A673 (cell line): ENCODE results near the gene TAMALIN. TPM values are rescaled to one million over a fixed set of nuclear protein-coding genes. Genes with fewer than 3 reads are reported as not detected.

Experiments used
- BruUV-seq: library from RNA; stranded (reverse); fragments of 400-500 nt; replicated peaks from 2 replicates; lab custom pipeline; 2021; lab: Mats Ljungman, UMichigan
- CTCF ChIA-PET: fragments of 300-600 bp; sonication (Branson Sonifier 250); formaldehyde crosslinking; loops from one replicate; lab custom pipeline; 2022; ENCODE audit warnings: antibody characterized with exemption; lab: Charles Lee
- POLR2A ChIA-PET: fragments of 300-600 bp; sonication (Branson Sonifier 250); formaldehyde crosslinking; loops from one replicate; lab custom pipeline; 2022; ENCODE audit warnings: antibody characterized with exemption; ENCODE audit not compliant: low non-redundant PET; lab: Charles Lee
- DNase-seq: peaks from one replicate; pipeline ENCODE4 v3.0.0-alpha.2; 2015; ENCODE audit warnings: low spot score
- H3K27ac ChIP-seq: fragments of 200-600 bp; sonication (generic); 2 replicates; pipeline ENCODE4 v1.5.1; 2016; ENCODE audit warnings: mixed run types, low read depth, mild to moderate bottlenecking, mixed read lengths, antibody characterized with exemption, low read length; ENCODE audit not compliant: poor library complexity, severe bottlenecking
- H3K27me3 ChIP-seq: fragments of 200-600 bp; sonication (generic); replicated peaks from 2 replicates; pipeline ENCODE4 v1.6.1; 2017; ENCODE audit warnings: mixed run types, low read depth, mild to moderate bottlenecking, mixed read lengths, antibody characterized with exemption, low read length; ENCODE audit not compliant: insufficient read depth, poor library complexity
- H3K36me3 ChIP-seq: fragments of 200-600 bp; sonication (generic); 2 replicates; pipeline ENCODE4 v1.6.1; 2016; ENCODE audit warnings: mixed run types, mild to moderate bottlenecking, mixed read lengths, antibody characterized with exemption, low read length; ENCODE audit not compliant: insufficient read depth, poor library complexity, severe bottlenecking
- H3K4me1 ChIP-seq: fragments of 200-600 bp; sonication (generic); 2 replicates; pipeline ENCODE4 v1.6.1; 2017; ENCODE audit warnings: mixed run types, mild to moderate bottlenecking, mixed read lengths, antibody characterized with exemption, low read length; ENCODE audit not compliant: insufficient read depth, poor library complexity, severe bottlenecking
- H3K4me3 ChIP-seq: fragments of 200-600 bp; sonication (generic); 2 replicates; pipeline ENCODE4 v1.5.1; 2016; ENCODE audit warnings: low read depth, mixed run types, mild to moderate bottlenecking, mixed read lengths, low read length; ENCODE audit not compliant: poor library complexity, severe bottlenecking
- H3K9me3 ChIP-seq: fragments of 200-600 bp; sonication (generic); 2 replicates; pipeline ENCODE4 v1.6.1; 2016; ENCODE audit warnings: mixed run types, low read depth, mild to moderate bottlenecking, mixed read lengths, antibody characterized with exemption, low read length; ENCODE audit not compliant: poor library complexity, severe bottlenecking
- CTCF ChIP-seq: fragments of 300-800, 200-600 bp; sonication (generic); conservative IDR thresholded peaks from 2 replicates; pipeline ENCODE4 v1.5.1; 2017; ENCODE audit warnings: low read depth, mild to moderate bottlenecking, antibody characterized with exemption, low read length, moderate library complexity, mixed read lengths
- EZH2 ChIP-seq: fragments of 200-600 bp; sonication (generic); IDR thresholded peaks from 2 replicates; pipeline ENCODE4 v1.6.1; 2017; ENCODE audit warnings: borderline replicate concordance, low read depth, mild to moderate bottlenecking, mixed read lengths, antibody characterized with exemption, low read length; ENCODE audit not compliant: poor library complexity, severe bottlenecking
- intact Hi-C: fragments of 100-400 bp; cut with micrococcal nuclease; formaldehyde crosslinking; loops from one replicate; pipeline ENCODE4 v1.10.0; 2022; ENCODE audit not compliant: unreplicated experiment
- total RNA-seq: library from RNA; stranded (reverse); gene quantifications from 2 replicates; pipeline ENCODE4 v1.2.3, GENCODE V29; 2021

Gene TAMALIN
- total RNA-seq, 1 experiment from 2014 or later, result 4.8 TPM

- DNase-seq, result no peak
- no TSS peak for BruUV-seq
- intact Hi-C loops, result no loop called here
- H3K27me3 ChIP-seq, result no peaks in the 10 kb centered on the region
- H3K27ac ChIP-seq, result no peak overlapping the region
- H3K4me1 ChIP-seq, result peaks cover 12% of the 10 kb centered on the region
- no peaks in the 10 kb centered on the region for H3K9me3 ChIP-seq
- H3K4me3 ChIP-seq, result no peak overlapping the region
- no peak for TF ChIP-seq CTCF
- no peak for TF ChIP-seq EZH2
- peaks cover 14% of the 10 kb centered on the region for H3K36me3 ChIP-seq
- CTCF ChIA-PET, result no interaction called here
- POLR2A ChIA-PET, result no interaction called here
Measured at GRCh38 chr12:52054231-52054832, 47.6 kb downstream of the TAMALIN start.

- POLR2A ChIA-PET, result no interaction called here
- CTCF ChIA-PET, result no interaction called here
Measured at GRCh38 chr12:52054833-52055730, 48.3 kb downstream of the TAMALIN start.

More at GRCh38 chr12:52054833-52055730, 48.3 kb downstream of the TAMALIN start:
- no TSS peak for BruUV-seq
- TF ChIP-seq CTCF (no peak), EZH2 (no peak)
- no peak overlapping the region for H3K27ac ChIP-seq
- DNase-seq, result no peak
- peaks cover 10% of the 10 kb centered on the region for H3K4me1 ChIP-seq
- no peak overlapping the region for H3K4me3 ChIP-seq
- intact Hi-C loops, result no loop called here
- no peaks in the 10 kb centered on the region for H3K27me3 ChIP-seq
- peaks cover 14% of the 10 kb centered on the region for H3K36me3 ChIP-seq
- H3K9me3 ChIP-seq, result no peaks in the 10 kb centered on the region
